ENCODE data around the gene MOCS1. TPM values are rescaled to one million over a fixed set of nuclear protein-coding genes. Genes with fewer than 3 reads are reported as not detected.

The MOCS1 gene
- total and polyA plus RNA-seq, 4 donors: 6.7 to 36.2 (median 29.2) TPM

GRCh38 chr6:39901116-39901655 is 33.1 kb downstream of the MOCS1 start:
- Histone ChIP-seq H3K9ac (ENCODE audit: low read depth in 1 of 2, low read length in 2 of 2) (no peak overlapping the region), H3K36me3 (ENCODE audit: control insufficient read depth in 4 of 4, insufficient read depth in 3 of 4, low read depth in 1 of 4, low read length in 3 of 4) (peaks cover 0 to 5% (median 2%) of the 10 kb centered on the region in 4 donors), H3K4me3 (ENCODE audit: low read depth in 1 of 3, low read length in 3 of 3) (no peak overlapping the region), H3K27ac (ENCODE audit: low read depth in 1 of 2, low read length in 2 of 2) (peak overlapping the region; percentile 10 to 54), H3K4me1 (ENCODE audit: control insufficient read depth in 4 of 4, insufficient read depth in 4 of 4, low read length in 3 of 4) (peaks cover 3 to 21% (median 9%) of the 10 kb centered on the region in 4 donors), H3K27me3 (ENCODE audit: control insufficient read depth in 4 of 4, insufficient read depth in 4 of 4, low read length in 3 of 4) (no peaks in the 10 kb centered on the region), H3K9me3 (ENCODE audit: control insufficient read depth in 4 of 4, low read length in 3 of 4) (no peaks in the 10 kb centered on the region)
- TF ChIP-seq HNF4G (IDR thresholded peaks at IDR 0.05): no peak
- no peak for TF ChIP-seq CTCF (IDR thresholded peaks at IDR 0.05; ENCODE audit: low read depth, low read length, missing input control)
- no peak for TF ChIP-seq RXRA (IDR thresholded peaks at IDR 0.05)
- no peak for TF ChIP-seq ZBTB33 (IDR thresholded peaks at IDR 0.05)
- no peak for TF ChIP-seq JUND (IDR thresholded peaks at IDR 0.05)
- no peak for TF ChIP-seq NR2F2 (IDR thresholded peaks at IDR 0.05)
- TF ChIP-seq FOXA2 (IDR thresholded peaks at IDR 0.05): no peak
- TF ChIP-seq TAF1 (conservative IDR thresholded peaks at IDR 0.05): no peak
- no peak for TF ChIP-seq HNF4A (conservative IDR thresholded peaks at IDR 0.05)
- TF ChIP-seq RAD21 (IDR thresholded peaks at IDR 0.05): no peak
- TF ChIP-seq FOXA1 (IDR thresholded peaks at IDR 0.05): no peak
- WGBS: 88% methylated on average over 10 of the region's 10 CpGs
- no peak for DNase-seq (ENCODE audit: low spot score)

GRCh38 chr6:39899554-39900295 is 34.5 kb downstream of the MOCS1 start:
- TF ChIP-seq RAD21 (IDR thresholded peaks at IDR 0.05) (no peak), CTCF (IDR thresholded peaks at IDR 0.05; ENCODE audit: low read depth, low read length, missing input control) (no peak), NR2F2 (IDR thresholded peaks at IDR 0.05) (no peak), FOXA2 (IDR thresholded peaks at IDR 0.05) (no peak), YY1 (IDR thresholded peaks at IDR 0.05) (no peak), RXRA (IDR thresholded peaks at IDR 0.05) (no peak), ATF3 (IDR thresholded peaks at IDR 0.05) (no peak), JUND (IDR thresholded peaks at IDR 0.05) (no peak), ZBTB33 (IDR thresholded peaks at IDR 0.05) (no peak), HNF4G (IDR thresholded peaks at IDR 0.05) (no peak), FOXA1 (IDR thresholded peaks at IDR 0.05) (no peak), REST (IDR thresholded peaks at IDR 0.05) (no peak), GABPA (IDR thresholded peaks at IDR 0.05 in 1 of 2, conservative IDR thresholded peaks at IDR 0.05 in 1 of 2) (no peak), EGR1 (IDR thresholded peaks at IDR 0.05; ENCODE audit: low read depth in 2 of 2) (no peak), SP1 (IDR thresholded peaks at IDR 0.05) (no peak), HNF4A (conservative IDR thresholded peaks at IDR 0.05) (no peak)
- Histone ChIP-seq H3K27me3 (ENCODE audit: control insufficient read depth in 4 of 4, insufficient read depth in 4 of 4, low read length in 3 of 4) (no peaks in the 10 kb centered on the region), H3K4me1 (ENCODE audit: control insufficient read depth in 4 of 4, insufficient read depth in 4 of 4, low read length in 3 of 4) (peaks cover 3 to 18% (median 9%) of the 10 kb centered on the region in 4 donors), H3K4me3 (ENCODE audit: low read depth in 1 of 3, low read length in 3 of 3) (no peak overlapping the region), H3K27ac (ENCODE audit: low read depth in 1 of 2, low read length in 2 of 2) (no peak overlapping the region), H3K9ac (ENCODE audit: low read depth in 1 of 2, low read length in 2 of 2) (no peak overlapping the region), H3K36me3 (ENCODE audit: control insufficient read depth in 4 of 4, insufficient read depth in 3 of 4, low read depth in 1 of 4, low read length in 3 of 4) (no peaks in the 10 kb centered on the region), H3K9me3 (ENCODE audit: control insufficient read depth in 4 of 4, low read length in 3 of 4) (no peaks in the 10 kb centered on the region)
- 91% methylated on average over 10 of the region's 10 CpGs for WGBS
- DNase-seq (ENCODE audit: low spot score): no peak

Measured in liver (tissue), 9 donors.